GM12878 (cell line): ENCODE data around the gene HDAC9. TPM values are rescaled to one million over a fixed set of nuclear protein-coding genes. Genes with fewer than 3 reads are reported as not detected.

ENCODE experiments used
- ATAC-seq: fragments of 200-7000 bp; cut with Tn5 transposase; 3 replicates; pipeline ENCODE4 v1.9.1; 2020; ENCODE audit warnings: mild to moderate bottlenecking, moderate library complexity
- BruUV-seq: library from RNA; stranded (reverse); fragments of 400-500 nt; replicated peaks from 2 replicates; lab custom pipeline; 2021; lab: Mats Ljungman, UMichigan
- CTCF ChIA-PET: fragments of 300-600 bp; sonication (Branson Sonifier 250); formaldehyde crosslinking; extraction: SDS; loops from one replicate; lab custom pipeline; 2021; ENCODE audit warnings: inconsistent platforms; lab: Yijun Ruan, JAX
- POLR2A ChIA-PET: fragments of 350-600 bp; formaldehyde crosslinking; extraction: SDS; loops from one replicate; lab custom pipeline; 2021; ENCODE audit warnings: inconsistent platforms; lab: Charles Lee
- RAD21 ChIA-PET: fragments of 300-600 bp; sonication (Branson Sonifier 250); formaldehyde crosslinking; loops from one replicate; lab custom pipeline; 2023; ENCODE audit warnings: antibody characterized with exemption; ENCODE audit not compliant: unreplicated experiment; lab: Charles Lee
- SMC1A ChIA-PET: fragments of 300-600 bp; sonication (Branson Sonifier 250); formaldehyde crosslinking; loops from one replicate; lab custom pipeline; 2023; ENCODE audit not compliant: unreplicated experiment, uncharacterized antibody; lab: Charles Lee
- DNase-seq: peaks from one replicate; pipeline ENCODE4 v3.0.0-alpha.2; 2011; ENCODE audit warnings: low read depth, low spot score
- FAIRE-seq: peaks from 3 replicates; lab custom pipeline; 2011; peaks lifted over from hg19 to GRCh38; lab: Jason Lieb, UNC
- H2AFZ ChIP-seq: 2 replicates; pipeline ENCODE4 v1.6.0; 2011; ENCODE audit warnings: low read depth, low read length, control low read depth; ENCODE audit not compliant: control insufficient read depth
- H3K27ac ChIP-seq: 2 replicates; pipeline ENCODE4 v1.5.1; 2011; ENCODE audit warnings: control low read depth; ENCODE audit not compliant: control insufficient read depth, insufficient read depth
- H3K27me3 ChIP-seq, 2 experiments: replicated peaks in 1 of 2; 2 replicates each; pipeline versions ENCODE4 v1.6.0 to v1.6.1; 2011; ENCODE audit warnings: low read length in 1 of 2; ENCODE audit not compliant: control insufficient read depth in 2 of 2, insufficient read depth in 2 of 2
- H3K36me3 ChIP-seq, 2 experiments: 2 replicates each; pipeline ENCODE4 v1.5.1; 2011; ENCODE audit warnings: low read length in 1 of 2; ENCODE audit not compliant: control insufficient read depth in 2 of 2, insufficient read depth in 2 of 2
- H3K4me1 ChIP-seq: 2 replicates; pipeline ENCODE4 v1.6.1; 2011; ENCODE audit warnings: mild to moderate bottlenecking, low read length, moderate library complexity, mixed read lengths; ENCODE audit not compliant: control insufficient read depth, insufficient read depth
- H3K4me2 ChIP-seq: 2 replicates; pipeline ENCODE4 v1.6.0; 2011; ENCODE audit warnings: control low read depth; ENCODE audit not compliant: control insufficient read depth, insufficient read depth
- H3K4me3 ChIP-seq: fragments of 200-600 bp; sonication (generic); 2 replicates; pipeline ENCODE4 v1.5.1; 2016
- H3K79me2 ChIP-seq: 2 replicates; pipeline ENCODE4 v1.6.0; 2011; ENCODE audit warnings: low read length; ENCODE audit not compliant: control insufficient read depth, insufficient read depth
- H3K9ac ChIP-seq: 2 replicates; pipeline ENCODE4 v1.8.0; 2011; ENCODE audit warnings: low read length, control low read depth, mixed read lengths; ENCODE audit not compliant: control insufficient read depth, insufficient read depth
- H3K9me3 ChIP-seq: replicated peaks from 3 replicates; pipeline ENCODE4 v1.5.1; 2011; ENCODE audit warnings: mild to moderate bottlenecking, low read length; ENCODE audit not compliant: control insufficient read depth, insufficient read depth
- H4K20me1 ChIP-seq: 2 replicates; pipeline ENCODE4 v1.6.0; 2011; ENCODE audit not compliant: control insufficient read depth, insufficient read depth
- CHD4 ChIP-seq: fragments of 200-600 bp; sonication (generic); IDR thresholded peaks from 2 replicates; pipeline ENCODE4 v1.6.1; 2016; ENCODE audit warnings: mild to moderate bottlenecking
- EED ChIP-seq: sonication (generic); IDR thresholded peaks from 2 replicates; pipeline ENCODE4 v1.6.1; 2016; ENCODE audit warnings: antibody characterized with exemption, low read depth
- MLLT1 ChIP-seq: fragments of 450-650 bp; IDR thresholded peaks from 2 replicates; pipeline ENCODE4 v1.6.1; 2016; ENCODE audit warnings: mild to moderate bottlenecking
- RAD21 ChIP-seq: IDR thresholded peaks from 2 replicates; pipeline ENCODE4 v1.6.1; 2011; ENCODE audit warnings: mild to moderate bottlenecking, low read depth, low read length, moderate library complexity; ENCODE audit not compliant: insufficient read depth
- SUPT20H ChIP-seq: IDR thresholded peaks from 2 replicates; pipeline ENCODE4 v1.6.1; 2011; ENCODE audit warnings: low read depth, mild to moderate bottlenecking, low read length, moderate library complexity, borderline replicate concordance; ENCODE audit not compliant: control insufficient read depth
- TCF3 ChIP-seq: IDR thresholded peaks from 2 replicates; pipeline ENCODE4 v1.6.1; 2012; ENCODE audit warnings: low read depth, mild to moderate bottlenecking, low read length, borderline replicate concordance; ENCODE audit not compliant: insufficient read depth
- ZSCAN29 ChIP-seq: fragments of 450-650 bp; IDR thresholded peaks from 2 replicates; pipeline ENCODE4 v1.6.1; 2017; ENCODE audit warnings: mild to moderate bottlenecking, moderate library complexity
- WGBS: methylation state at CpG from one replicate; pipeline ENCODE4 v1.1.6; 2016; ENCODE audit warnings: low lambda C conversion rate; ENCODE audit not compliant: insufficient replicate concordance, insufficient coverage; ENCODE audit errors: missing lambda C conversion rate; 5-methylcytosine and 5-hydroxymethylcytosine counted together
- in situ Hi-C: fragments of 300-500 bp; cut with MboI; formaldehyde crosslinking; loops from 9 replicates; pipeline ENCODE4 v1.14.3; 2018; ENCODE audit warnings: mixed read lengths
- intact Hi-C: fragments of 100-400 bp; cut with micrococcal nuclease; formaldehyde crosslinking; loops from one replicate; pipeline ENCODE4 v1.14.2; 2022; ENCODE audit not compliant: unreplicated experiment
- polyA plus RNA-seq, 11 experiments: library from polyadenylated mRNA; depleted of rRNA in 4 of 11; unstranded in 6 of 11; stranded (reverse) in 5 of 11; fragments of >200 nt; fragmentation: Nextera tagmentation in 4 of 11; fragmentation: Illumina TruSeq in 1 of 11; extraction: Ambion mirVana in 4 of 11; extraction: Trizol in 1 of 11; gene quantifications; 1 replicate in 1 of 11; 2 replicates in 10 of 11; pipeline versions ENCODE4 v1.2.1 to v1.2.3, GENCODE V29; 2011 to 2016; ENCODE audit warnings: inconsistent platforms in 2 of 11, missing spikeins in 2 of 11, low read depth in 1 of 11
- total RNA-seq, 4 experiments: library from RNA; depleted of rRNA in 3 of 4; stranded (reverse); fragments of >200 nt in 3 of 4; fragmentation: Illumina TruSeq in 1 of 4; extraction: Trizol in 1 of 4; gene quantifications; 2 replicates each; pipeline versions ENCODE4 v1.2.1 to v1.2.3, GENCODE V29; 2013 to 2021

HDAC9 gene
- total and polyA plus RNA-seq, 10 of the 15 experiments (the other 5 are each of a cell fraction or from before 2014, with no cell fraction given), result 0.73 to 12.8 (median 0.92) TPM

GRCh38 chr7:18680576-18680975 lies 185.0 kb downstream of the HDAC9 start:
- ChIA-PET SMC1A (no interaction called here), RAD21 (no interaction called here), CTCF (interaction anchor here (0.9 to 1.8 kb wide), 2 partner anchors 14 to 16 kb away, joined by 3 to 4 read pairs; no protein-coding TSS in a partner anchor), POLR2A (no interaction called here)
- Histone ChIP-seq H3K36me3 (no peaks in the 10 kb centered on the region), H2AFZ (no peak overlapping the region), H4K20me1 (no peaks in the 10 kb centered on the region), H3K4me3 (no peak overlapping the region), H3K4me1 (no peaks in the 10 kb centered on the region), H3K9ac (no peak overlapping the region), H3K27me3 (no peaks in the 10 kb centered on the region), H3K27ac (no peak overlapping the region), H3K79me2 (no peaks in the 10 kb centered on the region), H3K4me2 (no peak overlapping the region), H3K9me3 (no peaks in the 10 kb centered on the region)
- no TSS peak for BruUV-seq
- FAIRE-seq (no peak), DNase-seq (no peak), ATAC-seq (no peak)
- TF ChIP-seq MLLT1 (no peak), EED (no peak), SUPT20H (no peak), CHD4 (no peak), ZSCAN29 (no peak), RAD21 (no peak), TCF3 (no peak)
- intact Hi-C loops (no loop called here), in situ Hi-C loops (no loop called here)
- WGBS, result 95% methylated on average over 2 of the region's 2 CpGs
